Amniotic stem cell (primary cell): ENCODE data around the gene HSPG2.

ENCODE experiments used
- DNase-seq: peaks from one replicate; lab custom pipeline; 2025; lab: John Stamatoyannopoulos, UW

Gene HSPG2

GRCh38 chr1:21879928-21880618, 57.0 kb downstream of the HSPG2 start:
- no peak for DNase-seq

- DNase-seq: no peak
These were observed 58.2 kb downstream of the HSPG2 start for GRCh38 chr1:21878840-21879478.

DNA sequence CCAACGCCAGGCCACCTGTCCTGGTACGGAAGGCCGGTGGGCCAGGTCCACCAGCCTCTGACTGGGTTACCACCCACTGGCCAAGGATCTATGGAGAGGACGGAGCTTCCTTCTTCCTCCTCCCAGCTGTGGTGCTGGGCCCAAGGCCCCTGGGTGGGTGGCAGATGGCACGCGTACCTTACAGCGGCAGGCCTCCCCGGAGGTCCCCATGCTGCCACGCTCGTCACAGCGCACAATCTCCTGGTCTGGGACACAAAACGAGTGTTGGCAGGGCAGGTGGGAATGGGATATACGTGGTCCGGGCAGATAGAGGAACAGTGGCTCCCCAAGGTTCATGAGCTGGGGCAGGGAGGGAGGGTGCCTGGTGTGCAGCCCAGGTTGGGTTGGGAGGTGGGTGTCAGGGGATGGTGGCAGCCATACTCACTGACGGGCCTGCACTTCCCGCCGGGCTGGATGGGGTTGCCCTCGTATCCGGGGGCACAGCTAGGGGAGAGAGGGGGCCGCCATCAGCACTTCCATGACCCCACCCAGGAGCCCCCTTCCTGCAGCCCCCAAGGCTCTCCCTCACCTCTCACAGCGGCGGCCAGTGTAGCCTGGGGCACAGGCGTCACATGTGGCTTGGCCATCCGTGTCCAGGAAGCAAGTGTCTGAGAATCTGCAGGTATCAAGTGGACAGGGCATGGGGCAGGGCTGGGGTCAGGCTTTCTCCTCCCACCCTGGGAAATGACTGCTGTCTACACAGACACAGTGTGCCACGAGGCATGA, 58.9 kb downstream of the HSPG2 start:
- DNase-seq: no peak

DNA sequence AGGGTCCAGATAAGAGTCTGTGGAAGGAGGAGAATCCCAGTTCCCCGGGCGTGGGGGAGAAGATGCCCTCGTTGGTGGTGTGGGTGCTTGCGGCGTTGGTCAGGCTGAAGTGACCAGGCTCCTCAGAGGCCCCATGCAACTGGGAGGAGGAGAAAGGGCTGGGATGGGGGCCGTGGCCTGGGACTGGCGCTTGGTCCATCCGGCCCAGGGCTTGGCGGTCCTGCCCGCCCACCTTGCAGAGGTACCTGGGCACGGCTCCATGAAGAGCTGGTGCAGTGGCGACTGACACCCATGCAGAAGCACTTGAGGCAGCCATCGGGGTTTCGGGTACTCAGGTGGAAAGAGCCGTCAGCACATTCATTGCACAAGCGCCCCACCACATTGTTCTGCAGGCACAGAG, 60.8 kb downstream of the HSPG2 start:
- DNase-seq: no peak

DNA sequence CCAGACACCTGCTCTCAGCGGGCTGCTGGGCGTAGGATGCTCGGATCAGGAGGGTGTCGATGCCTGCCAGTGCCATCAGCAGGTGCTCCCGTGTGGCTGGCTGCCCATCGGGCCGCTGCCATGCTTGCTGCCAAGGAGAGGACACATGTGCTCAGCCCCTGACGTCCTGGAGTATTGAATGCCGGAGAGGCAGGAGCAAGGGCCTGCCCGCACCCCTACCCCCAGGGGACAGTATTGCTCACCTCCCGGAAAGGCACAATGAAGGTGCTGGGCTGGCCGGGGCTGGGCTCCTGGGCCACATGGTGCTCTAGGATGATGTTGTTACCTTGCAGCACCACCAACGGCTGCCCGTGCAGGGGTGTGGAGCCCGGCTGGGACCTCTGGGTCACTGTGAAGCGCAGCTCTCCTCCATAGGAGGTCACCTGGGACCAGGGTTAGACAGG, 61.5 kb downstream of the HSPG2 start:
- no peak for DNase-seq

GRCh38 chr1:21874778-21875547, 62.1 kb downstream of the HSPG2 start:
- no peak for DNase-seq

GRCh38 chr1:21874328-21874727, 62.8 kb downstream of the HSPG2 start:
- no peak for DNase-seq

DNA sequence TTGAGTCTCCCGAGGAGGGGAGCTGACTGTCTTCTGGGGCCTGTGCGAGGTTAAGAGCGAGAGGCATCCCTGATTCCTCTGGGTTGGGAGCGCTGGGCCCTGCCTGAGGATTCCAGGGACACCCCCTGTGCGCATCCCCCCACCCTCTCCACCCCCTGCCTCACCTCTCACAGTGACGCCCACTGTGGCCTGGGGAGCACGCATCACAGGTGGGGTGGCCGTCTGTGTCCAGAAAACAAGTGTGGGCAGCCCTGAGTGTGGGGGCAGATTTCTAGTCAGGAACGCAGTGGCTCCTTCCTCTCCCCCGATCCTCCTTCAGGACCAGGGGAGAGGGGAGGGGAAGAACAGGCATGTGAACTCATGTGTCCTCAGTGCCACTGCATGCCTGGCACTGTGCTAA, 63.3 kb downstream of the HSPG2 start:
- DNase-seq: no peak

- no peak for DNase-seq
These were observed 63.9 kb downstream of the HSPG2 start for GRCh38 chr1:21873174-21873573.

- no peak for DNase-seq
These were observed 64.5 kb downstream of the HSPG2 start for GRCh38 chr1:21872445-21873079.

GRCh38 chr1:21871943-21872342, 65.2 kb downstream of the HSPG2 start:
- DNase-seq: no peak

DNA sequence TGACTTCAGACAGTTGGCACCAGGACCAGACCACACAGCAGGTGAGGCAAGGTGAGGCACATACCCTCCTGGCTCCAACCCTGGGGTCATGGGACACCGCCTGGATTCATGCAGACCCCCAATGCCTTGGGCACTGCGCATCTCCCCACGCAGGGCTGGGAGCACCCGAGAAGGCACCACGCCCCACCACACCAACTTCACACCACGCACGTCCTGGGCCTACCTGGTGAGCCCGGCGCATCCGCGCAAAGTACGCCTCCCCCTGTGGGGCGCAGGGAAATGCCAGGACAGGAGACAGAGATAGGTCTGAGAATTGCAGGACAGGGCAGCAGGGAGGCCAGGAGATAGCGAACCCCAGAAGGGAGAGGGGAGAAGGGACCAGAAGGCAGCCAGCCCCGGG, 66.5 kb downstream of the HSPG2 start:
- DNase-seq: no peak

GRCh38 chr1:21869620-21870121, 67.4 kb downstream of the HSPG2 start:
- DNase-seq: peak; percentile 87

DNA sequence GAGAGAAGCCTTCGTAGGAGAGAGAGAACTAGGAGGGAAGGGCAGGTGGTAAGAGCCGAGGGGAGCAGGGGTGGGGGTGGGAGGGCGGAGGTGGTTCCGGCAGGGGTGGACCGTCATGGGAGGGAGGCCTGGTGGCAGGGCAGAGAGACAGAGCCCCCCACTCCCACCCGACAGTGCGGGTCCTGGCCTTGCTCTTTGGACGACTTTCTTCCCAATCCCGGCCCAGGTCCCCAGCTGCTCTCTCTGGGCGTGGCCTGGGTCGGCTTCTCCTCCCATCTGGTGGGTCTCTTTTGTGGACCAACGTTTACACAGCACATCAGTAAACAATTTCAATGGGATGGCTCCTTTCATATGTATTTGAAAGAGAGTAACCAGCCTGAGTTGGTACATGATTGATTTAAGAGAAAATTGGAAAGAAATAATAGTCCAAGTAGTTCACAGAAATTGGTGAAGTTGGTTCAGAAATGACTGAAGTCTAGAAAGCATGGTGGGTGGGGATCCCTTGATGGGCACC, 68.1 kb downstream of the HSPG2 start:
- no peak for DNase-seq

DNA sequence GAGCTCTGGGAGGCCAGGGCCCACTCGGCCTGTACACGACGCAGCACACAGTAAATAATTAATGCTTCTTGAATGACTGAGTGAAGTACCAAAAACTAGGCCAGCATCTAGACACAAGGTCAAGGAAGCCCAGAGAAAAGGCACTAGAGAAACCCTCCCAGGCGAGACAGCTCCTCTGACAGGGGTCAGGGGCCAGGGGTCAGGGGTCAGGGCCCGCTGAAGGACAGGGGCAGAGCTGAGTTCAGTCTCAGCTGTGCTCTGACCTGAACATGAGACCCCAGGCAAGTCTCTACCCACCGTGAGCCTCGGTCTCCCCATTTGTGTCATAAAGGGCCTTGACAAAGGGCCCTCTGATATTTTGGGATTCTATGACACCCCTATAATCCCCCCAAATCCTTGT, 68.6 kb downstream of the HSPG2 start:
- DNase-seq: no peak

DNA sequence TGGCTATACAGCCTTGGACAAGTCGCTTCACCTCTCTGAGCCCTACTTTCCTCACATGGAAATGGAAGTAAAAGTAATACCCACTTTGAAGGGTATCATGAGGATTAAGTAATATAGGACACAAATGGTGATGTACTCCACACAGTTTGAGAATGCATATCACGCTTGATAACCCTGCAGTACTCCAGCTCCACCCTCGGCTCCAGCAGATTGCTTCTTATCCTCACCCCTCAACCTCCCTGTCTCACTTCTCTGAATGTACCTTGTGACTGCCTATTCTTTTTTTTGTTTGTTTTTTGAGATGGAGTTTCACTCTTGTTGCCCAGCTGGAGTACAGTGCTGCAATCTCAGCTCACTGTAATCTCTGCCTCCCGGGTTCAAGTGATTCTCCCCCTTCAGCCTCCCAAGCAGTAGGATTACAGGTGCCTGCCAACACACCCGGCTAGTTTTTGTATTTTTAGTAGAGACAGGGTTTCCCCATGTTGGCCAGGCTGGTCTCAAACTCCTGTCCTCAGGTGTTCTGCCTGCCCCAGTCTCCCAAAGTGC, 69.6 kb downstream of the HSPG2 start:
- DNase-seq: no peak

- no peak for DNase-seq
These were observed 70.4 kb downstream of the HSPG2 start for GRCh38 chr1:21866707-21867043.

GRCh38 chr1:21865943-21866706, 71.0 kb downstream of the HSPG2 start:
- no peak for DNase-seq

- DNase-seq: no peak
These were observed 71.5 kb downstream of the HSPG2 start for GRCh38 chr1:21865609-21865942.

DNA sequence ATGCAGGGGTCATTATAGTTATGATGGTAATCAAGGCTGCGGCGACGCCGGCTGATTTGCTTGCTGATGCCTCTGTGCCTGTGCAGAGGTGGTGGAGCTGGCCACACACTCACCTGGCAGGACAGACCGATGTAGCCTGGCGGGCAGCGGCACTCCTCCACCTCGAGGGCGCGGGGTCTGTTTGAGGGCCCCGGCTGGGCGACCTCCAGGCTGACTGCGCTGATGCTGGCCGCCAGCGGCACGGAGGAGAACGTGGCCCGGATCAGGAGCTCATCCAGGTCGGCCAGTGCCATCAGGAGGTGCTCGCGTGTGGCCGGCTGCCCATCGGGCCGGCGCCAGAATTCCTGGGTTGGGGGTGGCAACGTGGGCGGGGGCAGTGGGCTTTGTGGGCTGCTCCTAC, 72.4 kb downstream of the HSPG2 start:
- DNase-seq: no peak

DNA sequence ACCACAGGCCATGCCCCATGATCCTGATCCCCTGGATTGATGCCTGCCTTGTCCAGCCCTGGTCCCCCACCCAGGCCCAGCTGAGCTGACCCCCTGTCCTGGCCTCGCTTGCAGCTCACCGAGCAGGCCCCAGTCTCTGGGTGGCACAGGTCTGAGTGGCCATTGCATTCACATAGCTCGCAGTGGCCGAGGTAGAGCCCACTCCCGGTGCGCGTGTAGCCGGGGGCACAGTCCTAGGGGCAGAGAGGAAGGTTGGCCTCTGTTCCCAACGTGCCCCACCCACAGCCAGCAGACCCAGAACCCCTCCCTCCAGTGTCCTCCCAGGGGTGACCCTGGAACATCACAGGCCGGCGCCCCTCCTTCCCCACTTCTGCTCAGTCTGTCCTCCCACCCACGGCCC, 73.1 kb downstream of the HSPG2 start:
- no peak for DNase-seq
